HepG2 (cell line): Measurements from ENCODE around the gene ZNHIT6. TPM values are rescaled to one million over a fixed set of nuclear protein-coding genes. Genes with fewer than 3 reads are reported as not detected.

ENCODE experiments used
- ATF7 ChIP-seq, 2 experiments: fragments of 450-650 bp in 1 of 2; sonication (generic) in 1 of 2; formaldehyde crosslinking in 1 of 2; IDR thresholded peaks; 2 replicates each; pipeline versions ENCODE4 v1.4.0 to v1.6.1; 2016 to 2020; ENCODE audit warnings: antibody characterized with exemption in 1 of 2, mild to moderate bottlenecking in 1 of 2, missing genetic modification reagents in 1 of 2
- DRAP1 ChIP-seq: IDR thresholded peaks from 2 replicates; pipeline ENCODE4 v1.6.1; 2016; ENCODE audit warnings: missing genetic modification reagents, missing compliant biosample characterization
- GATA4 ChIP-seq: sonication (generic); IDR thresholded peaks from 2 replicates; pipeline ENCODE4 v1.6.1; 2016; ENCODE audit warnings: antibody characterized with exemption, low read depth, borderline replicate concordance
- GATAD1 ChIP-seq: IDR thresholded peaks from 2 replicates; pipeline ENCODE4 v1.6.1; 2016; ENCODE audit warnings: missing genetic modification reagents, missing compliant biosample characterization
- PCBP1 ChIP-seq: fragments of 200-400 bp; formaldehyde crosslinking; IDR thresholded peaks from 2 replicates; pipeline ENCODE4 v1.6.1; 2017; ENCODE audit warnings: mild to moderate bottlenecking, low read depth, low read length, borderline replicate concordance
- PHF21A ChIP-seq: sonication (generic); formaldehyde crosslinking; IDR thresholded peaks from 2 replicates; pipeline ENCODE4 v1.5.0; 2020; ENCODE audit warnings: mild to moderate bottlenecking, missing genetic modification reagents
- RARG ChIP-seq: sonication (generic); formaldehyde crosslinking; IDR thresholded peaks from 2 replicates; pipeline ENCODE4 v1.4.0; 2020; ENCODE audit warnings: low read depth, mild to moderate bottlenecking, missing genetic modification reagents
- RFX1 ChIP-seq: fragments of 450-650 bp; IDR thresholded peaks from 2 replicates; pipeline ENCODE4 v1.6.1; 2017
- SIX4 ChIP-seq: sonication (generic); formaldehyde crosslinking; IDR thresholded peaks from 2 replicates; pipeline ENCODE4 v1.4.0; 2020; ENCODE audit warnings: missing genetic modification reagents
- TFDP2 ChIP-seq: sonication (generic); formaldehyde crosslinking; IDR thresholded peaks from 2 replicates; pipeline ENCODE4 v1.4.0; 2020; ENCODE audit warnings: missing genetic modification reagents
- THAP11 ChIP-seq: IDR thresholded peaks from 2 replicates; pipeline ENCODE4 v1.6.1; 2016; ENCODE audit warnings: missing biosample characterization, missing genetic modification reagents
- THAP8 ChIP-seq: sonication (generic); formaldehyde crosslinking; IDR thresholded peaks from 2 replicates; pipeline ENCODE4 v1.5.1; 2020; ENCODE audit warnings: missing genetic modification reagents, mild to moderate bottlenecking, borderline replicate concordance
- ZBTB10 ChIP-seq: sonication (generic); formaldehyde crosslinking; IDR thresholded peaks from 2 replicates; pipeline ENCODE4 v1.4.0; 2020; ENCODE audit warnings: missing genetic modification reagents, borderline replicate concordance
- ZBTB20 ChIP-seq: sonication (generic); formaldehyde crosslinking; IDR thresholded peaks from 2 replicates; pipeline ENCODE4 v1.8.1; 2023; ENCODE audit warnings: missing genetic modification reagents, low read depth, mild to moderate bottlenecking, borderline replicate concordance
- ZBTB43 ChIP-seq: sonication (generic); formaldehyde crosslinking; conservative IDR thresholded peaks from 2 replicates; pipeline ENCODE4 v1.4.0; 2020; ENCODE audit warnings: missing genetic modification reagents
- ZBTB8A ChIP-seq: sonication (generic); formaldehyde crosslinking; IDR thresholded peaks from 2 replicates; pipeline ENCODE4 v1.4.0; 2020; ENCODE audit warnings: mild to moderate bottlenecking, low read depth, missing genetic modification reagents, borderline replicate concordance
- ZC3H13 ChIP-seq: sonication (generic); formaldehyde crosslinking; IDR thresholded peaks from 2 replicates; pipeline ENCODE4 v1.8.1; 2023; ENCODE audit warnings: mild to moderate bottlenecking, missing genetic modification reagents, moderate library complexity
- ZNF503 ChIP-seq: sonication (generic); formaldehyde crosslinking; IDR thresholded peaks from 2 replicates; pipeline ENCODE4 v1.4.0; 2020; ENCODE audit warnings: missing genetic modification reagents
- ZNF691 ChIP-seq: sonication (generic); formaldehyde crosslinking; IDR thresholded peaks from 2 replicates; pipeline ENCODE4 v1.4.0; 2020; ENCODE audit warnings: missing genetic modification reagents, low read depth, mild to moderate bottlenecking, borderline replicate concordance
- ZNF790 ChIP-seq: sonication (generic); formaldehyde crosslinking; IDR thresholded peaks from 2 replicates; pipeline ENCODE4 v1.8.0; 2022; ENCODE audit warnings: missing genetic modification reagents, mild to moderate bottlenecking, borderline replicate concordance
- ZNF883 ChIP-seq: sonication (generic); formaldehyde crosslinking; IDR thresholded peaks from 2 replicates; pipeline ENCODE4 v1.5.1; 2020; ENCODE audit warnings: mild to moderate bottlenecking, missing genetic modification reagents; ENCODE audit errors: not compliant biosample characterization
- polyA plus RNA-seq, 8 experiments: library from polyadenylated mRNA; depleted of rRNA in 3 of 8; stranded (reverse) in 7 of 8; unstranded in 1 of 8; fragments of >200 nt; fragmentation: Illumina TruSeq in 4 of 8; extraction: Trizol in 4 of 8; gene quantifications; 2 replicates each; pipeline versions ENCODE4 v1.2.1 to v1.2.3, GENCODE V29; 2011 to 2016; ENCODE audit warnings: low read depth in 4 of 8, missing spikeins in 1 of 8, mixed read lengths in 1 of 8; ENCODE audit not compliant: insufficient read depth in 1 of 8
- total RNA-seq, 5 experiments: library from RNA; depleted of rRNA; stranded (reverse); fragments of >200 nt; fragmentation: Illumina TruSeq; extraction: Trizol; gene quantifications; 2 replicates each; pipeline ENCODE4 v1.2.3, GENCODE V29; 2016; ENCODE audit warnings: low read depth in 1 of 5

The ZNHIT6 gene
- total and polyA plus RNA-seq, 2 of the 13 experiments (the other 11 are each of a cell fraction or from before 2014, with no cell fraction given) = 6.0 to 15.2 TPM

- TF ChIP-seq RFX1 (peak; percentile 73), TFDP2 (no peak), THAP11 (0 out of 2 replicates have a peak, but pooled peaks have one; percentile 26), ZNF503 (CRISPR knock-in tag) (no peak), GATA4 (no peak), ZNF790 (no peak), ZNF691 (no peak), ATF7 (IDR thresholded peaks at IDR 0.05) (no peak), ATF7 (CRISPR knock-in tag; IDR thresholded peaks at IDR 0.05) (no peak), PHF21A (CRISPR knock-in tag) (0 out of 2 replicates have a peak, but pooled peaks have one; percentile 42), ZNF883 (CRISPR knock-in tag) (no peak), PCBP1 (no peak), ZBTB10 (CRISPR knock-in tag) (no peak), RARG (CRISPR knock-in tag) (no peak), ZBTB43 (CRISPR knock-in tag) (0 out of 2 replicates have a peak, but pooled peaks have one; percentile 21), THAP8 (CRISPR knock-in tag) (no peak), ZBTB8A (no peak), DRAP1 (CRISPR knock-in tag) (peak; percentile 47; the same call in 1 of the 2 replicates), ZBTB20 (no peak), ZC3H13 (CRISPR knock-in tag) (no peak), GATAD1 (CRISPR knock-in tag) (no peak), SIX4 (no peak)
Measured at GRCh38 chr1:85681087-85681486, 27.1 kb downstream of the ZNHIT6 start (continued).
